ENCODE measurements around the gene SERPIND1.

- TF ChIP-seq POLR2AphosphoS5 (IDR thresholded peaks at IDR 0.05) = no peak
- no peak for TF ChIP-seq POLR2A (IDR thresholded peaks at IDR 0.05)
- no peak for TF ChIP-seq CTCF (IDR thresholded peaks at IDR 0.05 in 8 of 11, conservative IDR thresholded peaks at IDR 0.05 in 3 of 11)
Observed at GRCh38 chr22:20741008-20741633, 32.8 kb upstream of the SERPIND1 start.
